Measurements from ENCODE around the gene SLC16A1.

Gene SLC16A1

DNA sequence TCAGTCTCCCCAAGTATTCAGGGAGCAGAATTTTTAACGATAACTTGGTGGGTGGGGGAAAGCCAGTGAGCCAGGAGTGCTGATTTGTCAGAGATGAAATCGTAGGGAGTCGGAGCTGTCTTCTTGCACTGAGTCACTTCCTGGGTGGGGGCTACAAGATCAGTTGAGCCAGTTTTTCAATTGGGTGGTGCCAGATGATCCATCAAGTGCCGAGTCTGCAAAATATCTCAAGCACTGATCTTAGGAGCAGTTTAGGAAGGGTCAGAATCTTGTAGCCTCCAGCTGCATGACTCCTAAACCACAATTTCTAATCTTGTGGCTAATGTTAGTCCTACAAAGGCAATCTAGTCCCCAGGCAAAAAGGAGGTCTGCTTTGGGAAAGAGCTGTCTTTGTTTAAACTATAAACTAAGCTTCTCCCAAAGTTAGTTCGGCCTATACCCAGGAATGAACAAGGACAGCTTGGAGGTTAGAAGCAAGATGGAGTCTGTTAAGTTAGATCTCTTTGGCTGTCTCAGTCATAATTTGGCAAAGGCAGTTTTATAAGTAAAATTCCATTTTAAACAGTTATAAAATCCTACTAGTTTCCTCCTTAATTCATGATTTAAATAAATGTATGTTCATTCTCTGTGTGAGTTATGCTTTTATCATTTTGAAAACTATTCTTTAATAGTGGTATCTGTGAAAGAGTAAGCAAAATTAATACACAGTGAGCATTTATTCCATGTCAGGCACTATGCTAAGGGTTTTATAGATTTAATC lies 51.7 kb downstream of the SLC16A1 start:
- no peak for TF ChIP-seq CTCF (conservative IDR thresholded peaks at IDR 0.05)
- H3K27ac ChIP-seq = peak overlapping the region; percentile 93

DNA sequence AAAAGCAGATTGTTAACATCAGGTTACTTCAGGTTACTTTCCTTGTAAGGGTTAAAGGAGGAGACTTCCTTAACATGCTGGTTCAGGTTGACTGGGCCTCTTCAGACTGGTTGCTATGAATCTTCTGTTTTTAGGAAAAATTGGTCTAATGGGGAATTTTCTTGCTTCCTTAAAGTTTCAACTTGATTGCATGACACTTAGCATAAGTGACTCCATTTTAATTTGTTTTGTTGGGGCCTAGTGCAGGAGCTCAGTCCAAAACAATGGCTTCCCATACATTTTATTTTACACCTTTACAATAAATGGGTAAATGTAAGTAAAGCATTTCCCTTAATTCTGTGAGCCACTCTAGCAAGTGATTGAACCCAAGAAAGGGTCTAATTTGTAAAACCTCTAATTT lies 53.8 kb downstream of the SLC16A1 start:
- no peak overlapping the region for H3K27ac ChIP-seq
- no peak for TF ChIP-seq CTCF (conservative IDR thresholded peaks at IDR 0.05)

- TF ChIP-seq CTCF (conservative IDR thresholded peaks at IDR 0.05) = no peak
- H3K27ac ChIP-seq = no peak overlapping the region
Measured at GRCh38 chr1:112901387-112901786, 54.6 kb downstream of the SLC16A1 start.

- TF ChIP-seq CTCF (conservative IDR thresholded peaks at IDR 0.05) = no peak
- no peak overlapping the region for H3K27ac ChIP-seq
Measured at GRCh38 chr1:112896783-112897182, 59.2 kb downstream of the SLC16A1 start.

GRCh38 chr1:112894561-112895011 lies 61.4 kb downstream of the SLC16A1 start:
- TF ChIP-seq CTCF (conservative IDR thresholded peaks at IDR 0.05) = no peak
- H3K27ac ChIP-seq = no peak overlapping the region

DNA sequence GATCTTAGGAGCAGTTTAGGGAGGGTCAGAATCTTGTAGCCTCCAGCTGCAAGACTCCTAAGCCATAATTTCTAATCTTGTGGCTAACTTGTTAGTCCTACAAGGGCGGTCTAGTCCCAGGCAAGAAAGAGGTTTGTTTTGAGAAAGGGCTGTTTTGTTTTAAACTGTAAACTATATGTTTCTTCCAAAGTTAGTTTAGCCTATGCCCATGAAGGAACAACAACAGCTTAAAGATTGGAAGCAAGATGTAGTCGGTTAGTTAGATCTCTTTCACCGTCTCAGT lies 62.0 kb downstream of the SLC16A1 start:
- TF ChIP-seq CTCF (conservative IDR thresholded peaks at IDR 0.05) = no peak
- no peak overlapping the region for H3K27ac ChIP-seq

DNA sequence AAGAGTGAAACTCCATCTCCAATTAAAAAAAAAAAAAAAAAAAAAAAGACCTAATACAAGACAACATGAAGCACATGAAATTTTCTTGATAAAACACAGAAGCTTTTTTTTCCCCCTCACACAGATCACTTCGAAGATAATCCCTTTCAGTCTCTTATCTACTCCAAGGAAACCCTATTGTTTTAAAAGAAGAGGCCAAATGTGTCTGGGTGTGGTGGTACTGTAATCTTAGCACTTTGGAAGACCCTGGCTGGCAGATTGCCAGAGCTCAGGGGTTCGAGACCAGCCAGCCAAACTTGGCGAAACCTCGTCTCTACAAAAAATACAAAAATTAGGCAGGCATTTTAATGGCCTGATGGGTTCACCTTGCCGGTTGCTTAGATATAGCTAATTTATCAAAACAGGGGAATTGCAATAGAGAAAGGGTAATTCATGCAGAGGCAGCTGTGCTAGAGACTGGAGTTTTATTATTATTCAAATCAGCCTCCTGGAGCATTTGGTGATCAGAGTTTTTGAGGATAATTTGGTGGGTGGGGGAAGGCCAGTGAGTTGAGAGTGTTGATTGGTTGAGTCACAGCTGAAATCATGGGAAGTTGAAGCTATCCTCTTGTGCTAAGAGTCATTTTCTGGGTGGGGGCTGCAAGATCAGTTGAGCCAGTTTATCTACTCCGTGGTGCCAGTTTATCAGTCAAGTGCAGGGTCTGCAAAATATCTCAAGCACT lies 62.5 kb downstream of the SLC16A1 start:
- H3K27ac ChIP-seq = no peak overlapping the region
- no peak for TF ChIP-seq CTCF (conservative IDR thresholded peaks at IDR 0.05)

DNA sequence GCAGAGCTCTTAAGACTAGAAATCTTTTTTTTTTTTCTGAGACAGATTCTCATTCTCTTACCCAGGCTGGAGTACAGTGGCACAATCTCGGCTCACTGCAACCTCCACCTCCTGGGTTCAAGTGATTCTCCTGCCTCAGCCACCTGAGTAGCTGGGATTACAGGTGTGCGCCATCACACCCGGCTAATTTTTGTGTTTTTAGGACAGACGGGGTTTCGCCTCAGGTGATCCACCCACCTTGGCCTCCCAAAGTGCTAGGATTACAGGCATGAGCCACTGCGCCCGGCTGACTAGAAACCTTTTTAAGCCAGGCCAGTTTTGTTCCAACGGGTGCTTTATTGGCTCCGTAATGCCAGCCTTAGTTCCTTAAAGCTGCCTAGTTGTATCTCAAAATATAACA lies 66.1 kb downstream of the SLC16A1 start:
- H3K27ac ChIP-seq = peak overlapping the region; percentile 55

Data from VCaP (cell line).